ENCODE data around the gene SMAD2. TPM values are rescaled to one million over a fixed set of nuclear protein-coding genes. Genes with fewer than 3 reads are reported as not detected.

Gene SMAD2
- total and polyA plus RNA-seq, 2 of the 8 experiments (the other 6 are each of a cell fraction or from before 2014, with no cell fraction given) = 28.4 to 124 TPM

DNA sequence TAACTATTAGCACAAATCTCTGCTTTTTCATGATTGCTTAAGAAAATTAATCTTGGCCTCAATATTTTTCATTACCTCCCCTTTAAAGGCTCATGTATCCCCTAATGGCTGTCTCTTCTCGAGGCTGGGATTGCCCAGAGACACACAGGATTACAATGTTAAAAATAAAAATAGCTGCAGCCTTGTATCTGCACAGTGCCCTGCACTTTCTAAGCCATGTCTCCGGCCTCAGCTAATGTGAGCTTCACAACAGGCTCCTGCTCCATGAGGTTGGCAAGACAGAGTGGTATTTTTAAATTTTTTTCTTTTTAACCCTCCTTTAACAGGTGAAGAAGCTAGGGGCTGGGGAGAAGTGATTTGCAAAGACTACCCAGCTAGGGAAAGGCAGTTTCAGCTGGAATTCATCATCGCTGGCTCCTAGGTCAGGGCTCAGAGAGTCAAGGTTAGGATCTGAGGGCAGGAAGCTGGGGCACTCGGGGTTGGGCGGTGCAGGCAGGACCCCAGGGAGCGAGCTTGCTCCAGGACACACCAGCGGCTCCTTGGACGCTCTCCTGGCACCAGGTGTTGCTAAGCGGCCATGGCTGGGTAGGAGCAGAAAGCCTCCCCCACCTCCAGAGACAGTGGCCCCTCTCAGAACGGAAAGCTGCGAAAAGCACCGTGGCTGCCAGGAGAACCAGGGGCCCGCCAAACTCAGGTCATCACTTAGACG is 135.6 kb downstream of the SMAD2 start:
- POLR2A ChIA-PET (ENCODE audit: partially characterized antibody) = no interaction called here
- no peak overlapping the region for H2BK15ac ChIP-seq (ENCODE audit: low read length)
- no peak overlapping the region for H3K9ac ChIP-seq (replicated peaks in 1 of 4; ENCODE audit: extremely low read depth in 1 of 4, low read depth in 3 of 4, low read length in 3 of 4)
- H2AK5ac ChIP-seq (ENCODE audit: low read depth, low read length) = no peak overlapping the region
- no peak overlapping the region for H2BK20ac ChIP-seq (ENCODE audit: low read length)
- H3K79me1 ChIP-seq (ENCODE audit: low read depth, low read length) = no peaks in the 10 kb centered on the region
- CTCF ChIA-PET (ENCODE audit: partially characterized antibody) = interaction anchor here (0.9 to 2.3 kb wide), 2 partner anchors 23 to 40 kb away, joined by 3 to 5 read pairs; no protein-coding TSS in a partner anchor
- DNase-seq (ENCODE audit: low read depth in 1 of 2, low spot score in 2 of 2) = no peak
- no peaks in the 10 kb centered on the region for H3K79me2 ChIP-seq (ENCODE audit: control insufficient read depth in 1 of 2, insufficient read depth in 2 of 2, low read length in 2 of 2)
- FAIRE-seq = no peak
- no peak overlapping the region for H2BK120ac ChIP-seq (replicated peaks; ENCODE audit: low read depth, low read length)
- no peak overlapping the region for H3K23ac ChIP-seq (ENCODE audit: insufficient read length)
- H3K4me2 ChIP-seq (ENCODE audit: insufficient read depth in 1 of 2, low read depth in 2 of 2, low read length in 2 of 2) = no peak overlapping the region
- WGBS, 2 experiments (ENCODE audit: extremely low coverage in 1 of 2, insufficient coverage in 1 of 2, insufficient read length in 1 of 2, insufficient replicate concordance in 2 of 2, low coverage in 1 of 2, low lambda C conversion rate in 2 of 2, missing lambda C conversion rate in 1 of 2) = 93% methylated on average over 14 of the region's 14 CpGs; no CpG with 5 or more reads in 1 of the 2 experiments
- peaks cover 2% of the 10 kb centered on the region; the same call in 1 of the 2 replicates for H3K23me2 ChIP-seq (ENCODE audit: low read depth, low read length)
- no peaks in the 10 kb centered on the region for H4K20me1 ChIP-seq (replicated peaks in 1 of 2; ENCODE audit: control insufficient read depth in 1 of 2, insufficient read depth in 2 of 2, low read length in 2 of 2)
- no peak overlapping the region for H3K4me3 ChIP-seq (ENCODE audit: extremely low read depth in 1 of 4, insufficient read depth in 2 of 4, low read depth in 3 of 4, low read length in 4 of 4)
- peak overlapping the region; percentile 58; the same call in 1 of the 2 replicates for H4K8ac ChIP-seq (ENCODE audit: extremely low read depth, insufficient read depth, low read length)
- no peak overlapping the region for H3K18ac ChIP-seq (ENCODE audit: extremely low read depth, low read length)
- H3K4me1 ChIP-seq (replicated peaks in 1 of 4; ENCODE audit: control insufficient read depth in 3 of 4, insufficient read depth in 4 of 4, low read length in 3 of 4) = peaks cover 0 to 6% (median 2%) of the 10 kb centered on the region in 4 experiments; a peak in 3 of 7 replicates
- no peak overlapping the region for H2BK12ac ChIP-seq (ENCODE audit: low read depth, low read length)
- H3K27me3 ChIP-seq (replicated peaks in 1 of 4; ENCODE audit: control insufficient read depth in 3 of 4, extremely low read depth in 1 of 4, insufficient read depth in 3 of 4, low read length in 3 of 4) = no peaks in the 10 kb centered on the region
- H3K4ac ChIP-seq (replicated peaks; ENCODE audit: insufficient read length, low read depth, low read length) = no peak overlapping the region
- no peak overlapping the region for H2BK5ac ChIP-seq (ENCODE audit: low read depth, low read length)
- H3K27ac ChIP-seq (ENCODE audit: low read depth, low read length) = no peak overlapping the region
- no peak overlapping the region for H4K5ac ChIP-seq (ENCODE audit: insufficient read length, low read depth, low read length)
- no peaks in the 10 kb centered on the region for H3K36me3 ChIP-seq (ENCODE audit: control insufficient read depth in 2 of 4, insufficient read depth in 4 of 4, low read length in 3 of 4)
- no peak overlapping the region for H3K56ac ChIP-seq (replicated peaks; ENCODE audit: insufficient read length, low read depth, low read length)
- H3K14ac ChIP-seq (ENCODE audit: insufficient read length) = no peak overlapping the region
- peak overlapping the region; percentile 31; the same call in 1 of the 2 replicates for H2AFZ ChIP-seq (ENCODE audit: low read length)
- H4K91ac ChIP-seq (replicated peaks; ENCODE audit: insufficient read length, low read length) = no peak overlapping the region
- no peaks in the 10 kb centered on the region for H3K9me3 ChIP-seq (ENCODE audit: insufficient read depth in 2 of 2, low read depth in 1 of 2, low read length in 1 of 2)
- TF ChIP-seq, protein P1, sequence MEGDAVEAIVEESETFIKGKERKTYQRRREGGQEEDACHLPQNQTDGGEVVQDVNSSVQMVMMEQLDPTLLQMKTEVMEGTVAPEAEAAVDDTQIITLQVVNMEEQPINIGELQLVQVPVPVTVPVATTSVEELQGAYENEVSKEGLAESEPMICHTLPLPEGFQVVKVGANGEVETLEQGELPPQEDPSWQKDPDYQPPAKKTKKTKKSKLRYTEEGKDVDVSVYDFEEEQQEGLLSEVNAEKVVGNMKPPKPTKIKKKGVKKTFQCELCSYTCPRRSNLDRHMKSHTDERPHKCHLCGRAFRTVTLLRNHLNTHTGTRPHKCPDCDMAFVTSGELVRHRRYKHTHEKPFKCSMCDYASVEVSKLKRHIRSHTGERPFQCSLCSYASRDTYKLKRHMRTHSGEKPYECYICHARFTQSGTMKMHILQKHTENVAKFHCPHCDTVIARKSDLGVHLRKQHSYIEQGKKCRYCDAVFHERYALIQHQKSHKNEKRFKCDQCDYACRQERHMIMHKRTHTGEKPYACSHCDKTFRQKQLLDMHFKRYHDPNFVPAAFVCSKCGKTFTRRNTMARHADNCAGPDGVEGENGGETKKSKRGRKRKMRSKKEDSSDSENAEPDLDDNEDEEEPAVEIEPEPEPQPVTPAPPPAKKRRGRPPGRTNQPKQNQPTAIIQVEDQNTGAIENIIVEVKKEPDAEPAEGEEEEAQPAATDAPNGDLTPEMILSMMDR (IDR thresholded peaks at IDR 0.05; ENCODE audit: control extremely low read depth in 1 of 3, insufficient read depth in 1 of 3, low read depth in 1 of 3, low read length in 3 of 3) = no peak
- no peak for TF ChIP-seq EZH2 (IDR thresholded peaks at IDR 0.05; ENCODE audit: low read depth, low read length, severe bottlenecking)
- no peak for TF ChIP-seq KDM4A (IDR thresholded peaks at IDR 0.05; ENCODE audit: low read depth, low read length, severe bottlenecking)
- TF ChIP-seq SIN3A (conservative IDR thresholded peaks at IDR 0.05 in 1 of 2, IDR thresholded peaks at IDR 0.05 in 1 of 2; ENCODE audit: low read depth in 1 of 2, low read length in 2 of 2) = no peak
- no peak for TF ChIP-seq RNF2 (IDR thresholded peaks at IDR 0.05; ENCODE audit: borderline replicate concordance, low read depth, low read length, missing control alignments, poor library complexity, severe bottlenecking)
- TF ChIP-seq, protein P2, sequence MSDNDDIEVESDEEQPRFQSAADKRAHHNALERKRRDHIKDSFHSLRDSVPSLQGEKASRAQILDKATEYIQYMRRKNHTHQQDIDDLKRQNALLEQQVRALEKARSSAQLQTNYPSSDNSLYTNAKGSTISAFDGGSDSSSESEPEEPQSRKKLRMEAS (IDR thresholded peaks at IDR 0.05) = no peak
- no peak for TF ChIP-seq NANOG (IDR thresholded peaks at IDR 0.05; ENCODE audit: insufficient read depth, low read depth, low read length, poor library complexity, severe bottlenecking)
- TF ChIP-seq SIX5 (IDR thresholded peaks at IDR 0.05; ENCODE audit: low read depth, low read length) = no peak
